ENCODE results near the gene C1QTNF9. TPM values are rescaled to one million over a fixed set of nuclear protein-coding genes. Genes with fewer than 3 reads are reported as not detected.

Gene C1QTNF9
- total and polyA plus RNA-seq, 11 donors, result 0.25 to 5.1 (median 2.4) TPM; not detected in 1

DNA sequence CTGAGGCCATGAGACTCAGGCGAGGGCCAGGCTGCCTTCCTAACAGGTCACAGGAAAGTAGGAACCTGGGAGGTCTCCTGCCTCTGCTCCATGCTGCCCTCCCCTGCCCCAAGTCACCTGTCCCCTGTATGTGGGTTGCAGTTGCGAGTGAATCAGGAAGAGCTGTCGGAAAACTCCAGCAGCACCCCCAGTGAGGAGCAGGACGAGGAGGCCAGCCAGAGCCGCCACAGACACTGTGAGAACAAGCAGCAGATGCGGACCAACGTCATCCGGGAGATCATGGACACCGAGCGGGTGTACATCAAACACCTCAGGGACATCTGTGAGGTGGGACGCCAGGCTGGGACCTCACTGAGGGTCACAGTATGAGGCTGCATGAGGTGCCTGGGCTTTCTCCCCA is 22.8 kb upstream of the C1QTNF9 start:
- Histone ChIP-seq H3K4me3 (no peak overlapping the region), H3K27me3 (no peaks in the 10 kb centered on the region), H3K36me3 (peaks cover 2 to 97% (median 72%) of the 10 kb centered on the region in 9 donors), H3K4me1 (peaks cover 0 to 18% (median 10%) of the 10 kb centered on the region in 12 donors), H3K9me3 (no peaks in the 10 kb centered on the region), H3K27ac (no peak overlapping the region)
- intact Hi-C loops (cut with DNase I), result no loop called here
- 93 to 98% (median 94%) methylated on average over 11 of the region's 11 CpGs for WGBS, 4 donors
- no peak for TF ChIP-seq POLR2A (IDR thresholded peaks at IDR 0.05)
- TF ChIP-seq, protein P1, sequence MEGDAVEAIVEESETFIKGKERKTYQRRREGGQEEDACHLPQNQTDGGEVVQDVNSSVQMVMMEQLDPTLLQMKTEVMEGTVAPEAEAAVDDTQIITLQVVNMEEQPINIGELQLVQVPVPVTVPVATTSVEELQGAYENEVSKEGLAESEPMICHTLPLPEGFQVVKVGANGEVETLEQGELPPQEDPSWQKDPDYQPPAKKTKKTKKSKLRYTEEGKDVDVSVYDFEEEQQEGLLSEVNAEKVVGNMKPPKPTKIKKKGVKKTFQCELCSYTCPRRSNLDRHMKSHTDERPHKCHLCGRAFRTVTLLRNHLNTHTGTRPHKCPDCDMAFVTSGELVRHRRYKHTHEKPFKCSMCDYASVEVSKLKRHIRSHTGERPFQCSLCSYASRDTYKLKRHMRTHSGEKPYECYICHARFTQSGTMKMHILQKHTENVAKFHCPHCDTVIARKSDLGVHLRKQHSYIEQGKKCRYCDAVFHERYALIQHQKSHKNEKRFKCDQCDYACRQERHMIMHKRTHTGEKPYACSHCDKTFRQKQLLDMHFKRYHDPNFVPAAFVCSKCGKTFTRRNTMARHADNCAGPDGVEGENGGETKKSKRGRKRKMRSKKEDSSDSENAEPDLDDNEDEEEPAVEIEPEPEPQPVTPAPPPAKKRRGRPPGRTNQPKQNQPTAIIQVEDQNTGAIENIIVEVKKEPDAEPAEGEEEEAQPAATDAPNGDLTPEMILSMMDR (IDR thresholded peaks at IDR 0.05), result no peak
- no peak for ATAC-seq
- DNase-seq, result no peak

DNA sequence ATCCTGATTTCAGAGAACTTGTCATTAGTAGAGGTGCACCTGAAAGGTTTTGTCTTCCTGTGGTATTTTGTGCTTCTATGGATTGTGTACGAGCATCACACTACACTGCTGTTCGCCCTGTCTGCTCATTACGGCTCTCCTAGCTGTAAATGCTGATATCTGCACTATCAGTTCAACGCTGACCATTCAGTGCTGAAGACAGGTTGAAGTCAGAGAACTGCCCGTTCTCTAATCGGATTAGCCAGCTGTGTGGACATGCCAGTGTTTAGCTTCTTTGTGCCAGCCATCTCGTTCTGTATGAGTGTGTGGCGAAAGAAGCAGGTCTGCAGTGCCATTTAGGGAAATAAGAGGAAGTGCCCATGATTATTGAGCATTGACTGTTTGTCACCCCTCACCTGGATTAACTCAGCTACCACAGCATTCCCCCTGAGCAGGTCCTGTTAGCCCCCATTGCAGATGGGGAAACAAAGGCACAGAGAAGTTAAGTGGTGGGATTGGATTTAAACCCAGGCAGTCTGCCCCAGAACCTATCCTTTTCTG is 21.6 kb upstream of the C1QTNF9 start:
- ATAC-seq (no peak), DNase-seq (no peak)
- Histone ChIP-seq H3K36me3 (peaks cover 2 to 96% (median 81%) of the 10 kb centered on the region in 9 donors), H3K27me3 (no peaks in the 10 kb centered on the region), H3K27ac (no peak overlapping the region), H3K4me1 (peaks cover 0 to 6% (median under 1%) of the 10 kb centered on the region in 12 donors), H3K4me3 (no peak overlapping the region), H3K9me3 (no peaks in the 10 kb centered on the region)
- intact Hi-C loops (cut with DNase I), result no loop called here
- WGBS, 4 donors, result 88 to 92% (median 90%) methylated on average over 8 of the region's 8 CpGs
- TF ChIP-seq POLR2A (IDR thresholded peaks at IDR 0.05), result no peak
- TF ChIP-seq, protein P1 (IDR thresholded peaks at IDR 0.05), result no peak

DNA sequence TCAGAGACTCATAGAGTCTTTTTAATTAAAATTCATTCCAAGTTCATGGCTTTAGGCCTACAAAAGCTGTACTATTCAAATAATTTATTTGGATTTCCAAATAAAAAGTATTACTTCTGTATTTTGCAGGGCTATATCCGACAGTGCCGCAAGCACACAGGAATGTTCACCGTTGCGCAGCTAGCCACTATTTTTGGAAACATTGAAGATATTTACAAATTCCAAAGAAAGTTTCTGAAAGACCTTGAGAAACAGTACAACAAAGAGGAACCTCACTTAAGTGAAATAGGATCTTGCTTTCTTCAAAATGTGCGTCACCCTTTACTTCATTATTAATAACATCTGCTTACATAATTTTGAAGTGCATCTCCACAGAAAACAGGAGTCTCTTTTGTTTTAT is 20.5 kb upstream of the C1QTNF9 start:
- Histone ChIP-seq H3K9me3 (no peaks in the 10 kb centered on the region), H3K4me1 (no peaks in the 10 kb centered on the region), H3K27ac (no peak overlapping the region), H3K27me3 (no peaks in the 10 kb centered on the region), H3K4me3 (no peak overlapping the region), H3K36me3 (peaks cover 2 to 98% (median 92%) of the 10 kb centered on the region in 9 donors)
- no peak for ATAC-seq
- intact Hi-C loops (cut with DNase I), result no loop called here
- TF ChIP-seq, protein P1 (IDR thresholded peaks at IDR 0.05), result no peak
- DNase-seq, result no peak
- WGBS, 4 donors, result 85 to 90% (median 87%) methylated on average over 5 of the region's 5 CpGs

DNA sequence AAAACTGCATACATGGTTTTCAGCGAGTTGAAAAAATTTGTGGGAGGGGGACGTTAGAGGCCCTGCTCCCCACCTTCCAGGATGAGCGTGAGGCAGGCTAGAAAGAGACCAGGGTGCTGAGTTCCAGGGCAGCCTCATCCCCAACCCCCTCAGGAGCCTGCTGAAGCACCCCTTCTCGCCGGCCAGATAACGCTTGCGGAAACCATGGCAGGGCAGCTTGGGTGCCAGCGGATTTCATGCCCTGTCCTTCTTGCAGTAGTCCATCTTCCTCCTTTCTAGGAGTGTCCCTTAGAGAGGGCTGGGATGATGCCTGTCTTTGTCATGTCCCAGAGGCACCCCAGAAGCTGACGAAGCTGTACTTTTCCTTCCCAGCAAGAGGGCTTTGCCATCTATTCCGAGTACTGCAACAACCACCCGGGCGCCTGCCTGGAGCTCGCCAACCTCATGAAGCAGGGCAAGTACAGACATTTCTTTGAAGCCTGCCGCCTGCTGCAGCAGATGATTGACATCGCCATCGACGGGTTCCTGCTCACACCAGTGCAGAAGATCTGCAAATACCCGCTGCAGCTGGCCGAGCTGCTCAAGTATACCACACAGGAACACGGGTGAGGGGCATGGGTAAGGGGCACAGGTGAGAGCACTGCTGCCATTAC is 19.0 kb upstream of the C1QTNF9 start:
- TF ChIP-seq, protein P1 (IDR thresholded peaks at IDR 0.05), result no peak
- TF ChIP-seq POLR2A (IDR thresholded peaks at IDR 0.05), result no peak
- Histone ChIP-seq H3K36me3 (peaks cover 2 to 98% (median 95%) of the 10 kb centered on the region in 9 donors), H3K4me3 (no peak overlapping the region), H3K9me3 (no peaks in the 10 kb centered on the region), H3K27ac (no peak overlapping the region), H3K4me1 (no peaks in the 10 kb centered on the region), H3K27me3 (no peaks in the 10 kb centered on the region)
- WGBS, 4 donors, result 93 to 95% (median 94%) methylated on average over 17 to 20 of the region's 20 CpGs
- DNase-seq (no peak), ATAC-seq (no peak)
- intact Hi-C loops (cut with DNase I), result no loop called here
